Kidney (tissue), 14 donors: Measurements from ENCODE around the gene FCER1G. TPM values are rescaled to one million over a fixed set of nuclear protein-coding genes. Genes with fewer than 3 reads are reported as not detected.

ENCODE experiments used
- DNase-seq, 5 donors: peaks; one replicate each; pipeline ENCODE4 v3.0.0-alpha.2; 2013 to 2020
- FAIRE-seq: peaks from 2 replicates; lab custom pipeline; 2012; peaks lifted over from hg19 to GRCh38; lab: Jason Lieb, UNC
- H3K27ac ChIP-seq, 2 donors: one replicate each; pipeline ENCODE4 v1.7.0; 2013; ENCODE audit warnings: low read depth in 2 of 2, low read length in 2 of 2, inconsistent platforms in 1 of 2
- H3K27me3 ChIP-seq: one replicate; pipeline ENCODE4 v1.7.1; 2013; ENCODE audit warnings: low read length, inconsistent platforms; ENCODE audit not compliant: control insufficient read depth, insufficient read depth
- H3K36me3 ChIP-seq, 3 donors: one replicate each; pipeline versions ENCODE4 v1.7.0 to v1.7.1; 2013; ENCODE audit warnings: low read length in 3 of 3, control low read depth in 1 of 3, inconsistent platforms in 1 of 3; ENCODE audit not compliant: insufficient read depth in 3 of 3, control insufficient read depth in 2 of 3
- H3K4me1 ChIP-seq, 3 donors: one replicate each; pipeline versions ENCODE4 v1.7.0 to v1.7.1; 2013; ENCODE audit warnings: low read length in 3 of 3, inconsistent platforms in 1 of 3, low read depth in 1 of 3; ENCODE audit not compliant: control insufficient read depth in 2 of 3, insufficient read depth in 2 of 3
- H3K4me3 ChIP-seq, 3 donors: one replicate each; pipeline versions ENCODE4 v1.7.0 to v1.8.1; 2013; ENCODE audit warnings: low read length in 3 of 3, control low read depth in 1 of 3, inconsistent platforms in 1 of 3
- H3K9ac ChIP-seq, 3 donors: one replicate each; pipeline versions ENCODE4 v1.7.0 to v1.7.1; 2013; ENCODE audit warnings: low read length in 3 of 3, control low read depth in 1 of 3, inconsistent platforms in 1 of 3
- H3K9me3 ChIP-seq, 3 donors: one replicate each; pipeline versions ENCODE4 v1.7.0 to v1.7.1; 2013; ENCODE audit warnings: low read length in 3 of 3, control low read depth in 1 of 3, inconsistent platforms in 1 of 3; ENCODE audit not compliant: control insufficient read depth in 2 of 3, insufficient read depth in 1 of 3
- intact Hi-C: fragments of 100-400 bp; cut with DNase I; formaldehyde crosslinking; loops from one replicate; pipeline ENCODE4 v1.11.1; 2022
- polyA plus RNA-seq: library from polyadenylated mRNA; stranded (reverse); fragments of 350-450 nt; fragmentation: Illumina TruSeq; extraction: RNeasy Lipid Tissue Mini Kit (QIAGEN cat#74804); gene quantifications from one replicate; pipeline ENCODE4 v1.2.3, GENCODE V29; 2014; ENCODE audit warnings: low read depth, low replicate concordance; ENCODE audit not compliant: insufficient read depth
- total RNA-seq: library from RNA; stranded (reverse); fragmentation: NEBNext Ultra II Directional; extraction: Animal tissue kit (Norgen Biotek cat#: 25700); gene quantifications from one replicate; pipeline ENCODE4 v1.2.1, GENCODE V29; 2021
- TF ChIP-seq, protein P1 (sequence below): IDR thresholded peaks from 3 replicates; pipeline ENCODE4 v1.5.1; 2012; ENCODE audit warnings: mild to moderate bottlenecking, moderate library complexity, borderline replicate concordance; ENCODE audit not compliant: insufficient read depth; ENCODE audit errors: extremely low read depth
- donor health status: control.
- donor health status: control.
- donor health status: control.
- donor health status: control.
- donor health status: control.
- donor health status: DM: yes; HTN: yes; CAD: no.
- donor health status: Normal renal cell carcinoma (clear cell type).

The FCER1G gene
- total and polyA plus RNA-seq, 2 donors from 2014 or later = 38.9 to 43.4 TPM

DNA sequence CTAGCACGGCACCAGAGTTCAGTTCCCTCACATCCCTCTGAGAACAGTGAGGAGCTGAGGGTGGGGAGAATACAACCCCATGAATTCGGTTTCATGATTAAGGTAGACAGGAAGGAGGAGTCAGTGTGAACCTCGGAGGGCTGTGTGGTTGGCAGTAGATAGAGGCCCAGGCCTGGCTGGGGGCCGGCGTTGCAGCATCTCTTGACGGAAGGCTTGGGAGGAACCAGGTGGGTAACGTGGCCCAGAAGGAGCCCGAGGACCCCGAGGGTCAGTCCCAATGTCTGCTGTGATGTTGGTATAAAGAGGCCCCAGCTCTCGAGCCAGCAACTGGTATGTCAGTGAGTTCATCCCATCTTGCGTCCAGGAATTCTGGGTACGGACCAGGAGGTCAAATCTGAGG is 43.4 kb upstream of the FCER1G start:
- intact Hi-C loops = no loop called here
- no peaks in the 10 kb centered on the region for H3K9me3 ChIP-seq
- TF ChIP-seq, protein P1, sequence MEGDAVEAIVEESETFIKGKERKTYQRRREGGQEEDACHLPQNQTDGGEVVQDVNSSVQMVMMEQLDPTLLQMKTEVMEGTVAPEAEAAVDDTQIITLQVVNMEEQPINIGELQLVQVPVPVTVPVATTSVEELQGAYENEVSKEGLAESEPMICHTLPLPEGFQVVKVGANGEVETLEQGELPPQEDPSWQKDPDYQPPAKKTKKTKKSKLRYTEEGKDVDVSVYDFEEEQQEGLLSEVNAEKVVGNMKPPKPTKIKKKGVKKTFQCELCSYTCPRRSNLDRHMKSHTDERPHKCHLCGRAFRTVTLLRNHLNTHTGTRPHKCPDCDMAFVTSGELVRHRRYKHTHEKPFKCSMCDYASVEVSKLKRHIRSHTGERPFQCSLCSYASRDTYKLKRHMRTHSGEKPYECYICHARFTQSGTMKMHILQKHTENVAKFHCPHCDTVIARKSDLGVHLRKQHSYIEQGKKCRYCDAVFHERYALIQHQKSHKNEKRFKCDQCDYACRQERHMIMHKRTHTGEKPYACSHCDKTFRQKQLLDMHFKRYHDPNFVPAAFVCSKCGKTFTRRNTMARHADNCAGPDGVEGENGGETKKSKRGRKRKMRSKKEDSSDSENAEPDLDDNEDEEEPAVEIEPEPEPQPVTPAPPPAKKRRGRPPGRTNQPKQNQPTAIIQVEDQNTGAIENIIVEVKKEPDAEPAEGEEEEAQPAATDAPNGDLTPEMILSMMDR = no peak
- H3K27ac ChIP-seq = peak overlapping the region in 1 of 2 donors; percentile 49
- H3K9ac ChIP-seq = no peak overlapping the region
- H3K4me1 ChIP-seq = peaks cover 0 to 22% (median 12%) of the 10 kb centered on the region in 3 donors
- DNase-seq = no peak
- no peak overlapping the region for H3K4me3 ChIP-seq
- no peak for FAIRE-seq
- peaks cover 11 to 62% (median 20%) of the 10 kb centered on the region in 3 donors for H3K36me3 ChIP-seq
- no peaks in the 10 kb centered on the region for H3K27me3 ChIP-seq

DNA sequence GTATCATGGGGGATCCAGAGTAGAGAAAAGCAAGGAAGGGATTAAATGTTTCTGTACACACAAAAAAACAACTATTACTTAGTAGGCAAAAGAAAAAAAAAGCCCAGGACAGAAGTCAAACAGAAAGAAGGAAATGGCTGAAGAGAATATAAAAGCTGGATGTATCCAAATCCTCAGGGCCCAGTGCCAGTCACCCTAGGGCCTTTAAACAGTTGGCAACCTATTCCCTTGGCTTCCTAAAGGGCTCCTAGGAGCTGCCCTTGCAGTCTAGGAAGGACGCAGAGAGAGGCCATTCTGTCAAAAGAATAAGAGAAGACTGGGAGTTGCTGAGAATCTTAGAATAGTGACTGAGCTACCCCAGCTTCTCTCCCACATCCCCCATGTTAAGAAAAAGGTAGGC is 42.7 kb upstream of the FCER1G start:
- no peak overlapping the region for H3K9ac ChIP-seq
- H3K27me3 ChIP-seq = no peaks in the 10 kb centered on the region
- peaks cover 0 to 15% (median 12%) of the 10 kb centered on the region in 3 donors for H3K4me1 ChIP-seq
- TF ChIP-seq, protein P1 = no peak
- intact Hi-C loops = no loop called here
- no peak for DNase-seq
- H3K9me3 ChIP-seq = no peaks in the 10 kb centered on the region
- peaks cover 11 to 62% (median 20%) of the 10 kb centered on the region in 3 donors for H3K36me3 ChIP-seq
- no peak for FAIRE-seq
- H3K27ac ChIP-seq = peak overlapping the region in 1 of 2 donors; percentile 49
- no peak overlapping the region for H3K4me3 ChIP-seq

DNA sequence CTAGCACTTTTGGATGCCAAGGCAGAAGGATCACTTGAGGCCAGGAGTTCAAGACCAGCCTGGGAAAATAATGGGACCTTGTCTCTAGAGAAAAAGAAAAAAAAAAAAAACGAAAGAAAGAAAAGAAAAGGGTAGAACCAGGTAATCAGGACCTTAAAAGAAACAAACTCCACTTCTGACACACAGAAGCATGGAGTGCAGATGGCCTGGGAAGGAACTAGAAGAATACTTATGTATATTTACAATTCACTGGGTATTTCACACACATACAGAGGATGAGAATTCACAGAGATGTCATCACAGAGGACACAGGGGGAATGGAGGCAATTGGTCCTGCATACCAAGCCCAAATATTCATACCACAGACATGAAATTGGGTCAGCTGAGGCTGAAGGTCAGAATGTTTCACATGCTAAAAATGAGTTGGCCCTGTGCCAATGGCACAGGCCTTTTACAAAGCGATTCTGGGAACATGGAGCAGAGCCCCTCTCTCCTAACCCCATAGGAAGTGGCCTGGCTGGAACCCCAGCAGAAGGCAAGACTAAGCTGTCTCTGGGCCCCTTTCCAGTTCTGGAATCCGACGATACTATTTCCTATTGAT is 42.2 kb upstream of the FCER1G start:
- peaks cover 11 to 62% (median 20%) of the 10 kb centered on the region in 3 donors for H3K36me3 ChIP-seq
- TF ChIP-seq, protein P1 = no peak
- H3K27ac ChIP-seq = peak overlapping the region; percentile 45 to 74
- H3K9ac ChIP-seq = peak overlapping the region in 2 of 3 donors; percentile 36 to 39
- H3K9me3 ChIP-seq = no peaks in the 10 kb centered on the region
- DNase-seq = peak in 1 of 5 donors; percentile 79
- FAIRE-seq = no peak
- H3K4me3 ChIP-seq = no peak overlapping the region
- intact Hi-C loops = no loop called here
- no peaks in the 10 kb centered on the region for H3K27me3 ChIP-seq
- H3K4me1 ChIP-seq = peaks cover 0 to 20% (median 12%) of the 10 kb centered on the region in 3 donors
